ENCODE results near the gene PI4KA.
"Not testable (repeated sequence)": the region's sequence is repeated elsewhere in the genome, so short reads cannot be mapped to it uniquely, and the experiment has no call there.

The PI4KA gene

GRCh38 chr22:20669471-20669870 lies 189.1 kb downstream of the PI4KA start:
- not testable (repeated sequence) for H3K36me3 ChIP-seq (ENCODE audit: insufficient read depth); H4K20me1 ChIP-seq (ENCODE audit: insufficient read depth); H3K9ac ChIP-seq; H3K79me2 ChIP-seq (ENCODE audit: insufficient read depth, low read depth); H3K27ac ChIP-seq; H3K4me1 ChIP-seq (ENCODE audit: low read depth, poor library complexity, severe bottlenecking); H3K27me3 ChIP-seq (ENCODE audit: insufficient read depth, low read depth); H3K4me3 ChIP-seq (IDR thresholded peaks at IDR 0.05; ENCODE audit: insufficient read depth, low read depth, low read length); H3K4me2 ChIP-seq; H2AFZ ChIP-seq (ENCODE audit: low read depth)

- not testable (repeated sequence) for H3K9ac ChIP-seq; H3K27ac ChIP-seq; H3K79me2 ChIP-seq (ENCODE audit: insufficient read depth, low read depth); H3K4me2 ChIP-seq; H3K4me3 ChIP-seq (IDR thresholded peaks at IDR 0.05; ENCODE audit: insufficient read depth, low read depth, low read length); H3K27me3 ChIP-seq (ENCODE audit: insufficient read depth, low read depth); H4K20me1 ChIP-seq (ENCODE audit: insufficient read depth); H3K4me1 ChIP-seq (ENCODE audit: low read depth, poor library complexity, severe bottlenecking); H3K36me3 ChIP-seq (ENCODE audit: insufficient read depth); H2AFZ ChIP-seq (ENCODE audit: low read depth)
These were observed 189.8 kb downstream of the PI4KA start for GRCh38 chr22:20668769-20669168.

- H3K27me3 ChIP-seq (ENCODE audit: insufficient read depth, low read depth); H3K9ac ChIP-seq; H3K36me3 ChIP-seq (ENCODE audit: insufficient read depth); H3K4me2 ChIP-seq; H3K27ac ChIP-seq; H3K79me2 ChIP-seq (ENCODE audit: insufficient read depth, low read depth); H4K20me1 ChIP-seq (ENCODE audit: insufficient read depth); H2AFZ ChIP-seq (ENCODE audit: low read depth); H3K4me3 ChIP-seq (IDR thresholded peaks at IDR 0.05; ENCODE audit: insufficient read depth, low read depth, low read length); H3K4me1 ChIP-seq (ENCODE audit: low read depth, poor library complexity, severe bottlenecking): not testable (repeated sequence)
These were observed 190.4 kb downstream of the PI4KA start for GRCh38 chr22:20668226-20668625.

- H3K79me2 ChIP-seq (ENCODE audit: insufficient read depth, low read depth); H3K27ac ChIP-seq; H3K4me1 ChIP-seq (ENCODE audit: low read depth, poor library complexity, severe bottlenecking); H3K4me3 ChIP-seq (IDR thresholded peaks at IDR 0.05; ENCODE audit: insufficient read depth, low read depth, low read length); H3K27me3 ChIP-seq (ENCODE audit: insufficient read depth, low read depth); H3K36me3 ChIP-seq (ENCODE audit: insufficient read depth); H3K9ac ChIP-seq; H3K4me2 ChIP-seq; H4K20me1 ChIP-seq (ENCODE audit: insufficient read depth); H2AFZ ChIP-seq (ENCODE audit: low read depth): not testable (repeated sequence)
These were observed 191.1 kb downstream of the PI4KA start for GRCh38 chr22:20667548-20667947.

GRCh38 chr22:20666560-20666959 lies 192.1 kb downstream of the PI4KA start:
- H3K79me2 ChIP-seq (ENCODE audit: insufficient read depth, low read depth): no peaks in the 10 kb centered on the region
- no peak overlapping the region for H3K27ac ChIP-seq
- H2AFZ ChIP-seq (ENCODE audit: low read depth): no peak overlapping the region
- H3K36me3 ChIP-seq (ENCODE audit: insufficient read depth): no peaks in the 10 kb centered on the region
- TF ChIP-seq CTCF (conservative IDR thresholded peaks at IDR 0.05; ENCODE audit: low read depth, low read length): no peak
- H3K27me3 ChIP-seq (ENCODE audit: insufficient read depth, low read depth): no peaks in the 10 kb centered on the region
- no peak overlapping the region for H3K4me2 ChIP-seq
- H3K9ac ChIP-seq: no peak overlapping the region
- H4K20me1 ChIP-seq (ENCODE audit: insufficient read depth): no peaks in the 10 kb centered on the region
- H3K4me3 ChIP-seq (IDR thresholded peaks at IDR 0.05; ENCODE audit: insufficient read depth, low read depth, low read length): no peak overlapping the region
- H3K4me1 ChIP-seq (ENCODE audit: low read depth, poor library complexity, severe bottlenecking): no peaks in the 10 kb centered on the region

- Histone ChIP-seq H3K4me3 (IDR thresholded peaks at IDR 0.05; ENCODE audit: insufficient read depth, low read depth, low read length) (no peak overlapping the region), H3K79me2 (ENCODE audit: insufficient read depth, low read depth) (no peaks in the 10 kb centered on the region), H3K4me2 (no peak overlapping the region), H3K36me3 (ENCODE audit: insufficient read depth) (no peaks in the 10 kb centered on the region), H2AFZ (ENCODE audit: low read depth) (no peak overlapping the region), H4K20me1 (ENCODE audit: insufficient read depth) (no peaks in the 10 kb centered on the region), H3K4me1 (ENCODE audit: low read depth, poor library complexity, severe bottlenecking) (no peaks in the 10 kb centered on the region), H3K27ac (no peak overlapping the region), H3K9ac (no peak overlapping the region), H3K27me3 (ENCODE audit: insufficient read depth, low read depth) (no peaks in the 10 kb centered on the region)
- TF ChIP-seq CTCF (conservative IDR thresholded peaks at IDR 0.05; ENCODE audit: low read depth, low read length): no peak
These were observed 194.0 kb downstream of the PI4KA start for GRCh38 chr22:20664594-20664959.

Measured in KMS-11 (cell line).